ENCODE data around the gene CLEC7A.

- TF ChIP-seq CTCF (tag by site-specific recombination; IDR thresholded peaks at IDR 0.05) (no peak), ZBTB17 (tag by site-specific recombination; IDR thresholded peaks at IDR 0.05) (no peak), ZFP41 (tag by site-specific recombination; IDR thresholded peaks at IDR 0.05; ENCODE audit: borderline replicate concordance) (no peak), ZNF76 (tag by site-specific recombination; IDR thresholded peaks at IDR 0.05; ENCODE audit: borderline replicate concordance, low read depth) (no peak), ZNF530 (tag by site-specific recombination; IDR thresholded peaks at IDR 0.05; ENCODE audit: low read depth) (no peak), ZBTB7A (tag by site-specific recombination; IDR thresholded peaks at IDR 0.05; ENCODE audit: low read depth) (no peak), GLI4 (tag by site-specific recombination; IDR thresholded peaks at IDR 0.05) (no peak), ZNF639 (tag by site-specific recombination; IDR thresholded peaks at IDR 0.05) (no peak), ZNF747 (tag by site-specific recombination; IDR thresholded peaks at IDR 0.05) (no peak), IKZF3 (tag by site-specific recombination; IDR thresholded peaks at IDR 0.05) (no peak), ZBTB49 (tag by site-specific recombination; IDR thresholded peaks at IDR 0.05; ENCODE audit: low read depth) (no peak), ZNF423 (tag by site-specific recombination; IDR thresholded peaks at IDR 0.05) (no peak), ZNF350 (tag by site-specific recombination; IDR thresholded peaks at IDR 0.05) (no peak)
Measured at GRCh38 chr12:10175846-10176636, 46.0 kb upstream of the CLEC7A start.
